IPS-NIHi11 (cell line): Measurements from ENCODE around the gene PDE2A.

Experiments
- DNase-seq: peaks from one replicate; pipeline ENCODE4 v3.0.0; 2012; ENCODE audit warnings: mixed read lengths, low spot score

Gene PDE2A

DNA sequence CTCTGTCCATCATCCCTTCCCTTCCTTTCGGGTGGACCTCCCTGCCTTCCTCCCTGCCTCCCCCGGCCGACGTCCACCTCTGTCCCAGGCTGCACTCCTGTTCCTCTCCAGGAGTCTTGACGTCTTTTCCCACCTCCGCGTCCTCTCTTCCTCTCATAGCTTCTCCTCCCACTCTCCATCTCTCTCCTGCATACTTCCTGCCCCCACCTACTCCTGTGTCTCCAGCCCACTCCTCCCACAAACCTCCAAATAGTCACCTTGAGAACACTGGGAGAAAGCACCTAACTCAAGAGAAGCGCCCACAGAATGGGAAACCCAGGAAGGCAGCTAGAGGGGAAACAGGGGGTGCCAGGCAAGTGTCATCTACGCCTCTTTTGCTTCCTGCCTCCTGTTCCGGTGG, 60.8 kb downstream of the PDE2A start:
- no peak for DNase-seq

DNA sequence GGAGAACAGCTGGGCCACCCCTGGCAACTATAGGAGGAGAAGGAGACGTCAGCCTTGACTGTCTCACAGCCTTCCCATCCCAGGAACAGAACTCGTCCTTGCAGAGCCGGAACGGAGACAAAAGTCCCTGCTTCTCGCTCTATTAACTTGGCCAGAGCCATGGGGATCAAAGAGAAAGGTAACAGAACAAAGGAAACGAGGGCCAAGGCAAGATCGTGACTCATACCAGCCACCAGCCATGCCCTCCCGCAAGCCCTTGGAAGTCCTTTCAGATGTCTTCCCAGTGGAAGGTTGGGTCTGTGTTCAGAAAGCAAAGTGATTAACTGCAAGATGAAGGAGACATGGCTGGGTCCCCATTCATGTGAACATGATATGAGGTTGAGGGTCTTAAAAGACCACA, 64.7 kb downstream of the PDE2A start:
- DNase-seq = no peak

DNA sequence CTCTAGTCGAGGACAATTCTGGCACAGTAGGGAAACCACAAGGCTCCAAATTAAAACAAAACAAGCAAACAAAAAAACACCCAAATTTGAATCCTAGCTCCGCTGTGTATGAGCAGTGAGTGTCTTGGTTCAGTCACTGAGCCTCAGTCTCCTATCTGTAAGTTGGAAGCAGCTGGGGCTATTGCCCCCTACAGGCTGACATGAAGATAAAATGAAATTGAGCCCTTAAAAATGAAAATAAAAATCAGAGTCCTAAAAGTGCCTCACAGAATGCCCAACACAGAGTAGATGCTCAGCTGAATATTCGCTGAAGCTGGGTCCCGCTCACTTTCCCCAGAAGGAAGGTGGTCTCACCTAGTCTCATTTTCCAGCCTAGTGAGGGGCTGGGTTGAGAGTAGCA, 65.2 kb downstream of the PDE2A start:
- DNase-seq = no peak

DNA sequence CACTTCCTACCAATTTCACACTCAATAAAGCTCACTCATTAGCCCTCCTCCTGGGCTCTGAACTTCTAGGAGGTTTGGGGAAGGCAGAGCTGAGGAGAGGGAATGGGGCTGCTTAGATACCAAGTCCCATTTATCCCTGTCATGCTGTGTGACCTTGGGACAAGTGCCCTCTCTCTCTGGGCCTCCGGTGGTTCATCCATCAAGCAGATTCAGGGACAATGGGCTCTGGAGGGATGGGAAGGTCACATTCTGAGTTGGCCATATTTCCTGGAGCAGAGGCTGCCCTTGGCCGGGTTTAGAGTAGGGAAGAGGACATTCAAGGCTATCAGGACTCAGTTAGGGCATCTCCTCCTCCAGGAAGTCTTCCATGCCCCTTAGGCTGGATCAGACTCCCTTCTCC, 66.7 kb downstream of the PDE2A start:
- DNase-seq = no peak

DNA sequence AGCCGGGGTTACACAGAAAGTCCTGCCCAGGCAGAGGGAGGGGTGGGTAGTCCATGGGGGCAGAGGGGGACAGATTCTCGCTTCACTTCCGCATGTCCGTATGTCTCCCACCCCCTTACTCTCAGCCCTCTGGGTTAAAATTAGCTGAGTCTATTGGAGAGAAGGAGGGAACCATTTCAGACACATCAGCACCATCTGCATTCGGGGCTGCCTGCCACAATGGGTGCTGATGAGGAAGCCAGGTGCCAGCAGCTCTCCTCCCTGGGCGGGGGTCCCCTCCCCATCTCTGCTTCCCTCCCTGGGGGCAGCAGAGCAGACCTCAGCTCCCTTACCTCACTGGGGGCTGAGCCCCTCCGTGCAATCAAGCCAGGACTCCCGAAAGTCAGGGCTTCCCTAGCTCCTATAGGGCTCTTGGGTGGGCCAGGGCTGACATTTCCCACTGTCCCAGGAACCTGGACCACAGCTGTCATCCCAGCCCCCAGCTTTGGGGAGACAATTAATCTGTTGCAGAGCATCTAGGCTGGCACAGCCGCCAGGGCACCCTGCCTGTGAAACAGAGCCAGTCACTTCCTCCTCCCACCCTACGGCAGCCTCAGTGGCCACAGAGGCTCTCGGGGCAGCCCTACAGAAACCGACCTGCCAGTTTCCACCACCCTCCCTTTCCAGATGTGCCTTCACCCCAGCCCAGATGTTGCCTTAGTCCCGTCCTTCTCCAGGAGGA, 67.3 kb downstream of the PDE2A start:
- no peak for DNase-seq

DNA sequence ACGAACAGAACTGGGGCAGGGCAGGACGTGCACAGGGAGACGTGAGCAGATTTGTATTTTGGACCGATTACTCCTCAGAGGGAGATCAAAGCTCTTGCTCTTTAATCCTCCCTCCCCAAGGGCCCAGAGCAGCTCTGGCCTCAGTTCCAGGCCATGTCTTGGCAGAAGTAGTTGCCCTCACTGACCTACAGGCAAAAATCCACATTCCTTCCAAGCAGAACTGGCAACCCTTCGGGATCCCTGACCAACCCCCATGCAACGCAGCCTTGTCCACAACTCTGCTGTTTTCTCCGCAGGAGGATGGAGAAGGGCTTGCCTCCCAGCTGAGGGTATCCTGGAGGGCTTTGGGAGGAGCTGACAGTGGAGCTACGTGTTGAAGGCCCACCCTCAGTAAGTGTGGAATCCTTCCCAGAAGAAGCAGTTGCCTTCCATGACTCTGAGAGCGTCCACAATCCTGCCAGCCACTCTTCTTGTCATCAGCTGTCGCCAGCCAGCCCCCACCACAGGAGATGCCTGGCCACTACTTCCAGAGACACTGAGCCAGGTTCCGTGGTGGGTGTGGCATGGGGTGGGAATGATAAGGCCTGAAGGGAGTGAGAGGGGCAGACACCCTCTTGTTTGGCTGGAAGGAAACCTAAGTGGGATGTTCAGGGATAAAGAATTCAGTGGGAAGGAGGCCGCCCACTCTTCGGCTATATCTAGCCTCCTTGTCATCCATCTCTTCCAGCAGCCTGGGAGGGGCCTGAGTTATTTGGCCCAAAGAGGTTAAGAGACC, 68.1 kb downstream of the PDE2A start:
- DNase-seq = no peak

DNA sequence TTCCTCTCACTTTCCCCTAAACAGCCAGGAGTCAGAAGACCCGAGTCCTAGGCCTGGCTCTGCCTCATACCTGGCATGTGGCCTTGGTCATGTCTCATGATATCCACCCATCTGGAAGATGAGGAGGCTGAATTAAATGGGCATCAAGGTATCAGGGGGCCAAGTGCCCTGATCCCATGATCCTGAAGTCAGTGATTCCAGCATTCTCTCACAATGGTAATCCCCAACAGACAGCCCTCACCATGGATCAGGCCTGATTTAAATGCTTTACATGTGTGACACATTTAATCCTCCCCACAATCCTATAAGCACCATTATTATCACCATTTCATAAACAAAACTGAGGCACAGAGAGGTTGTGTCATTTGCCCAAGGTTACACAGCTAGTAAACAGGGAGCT, 70.0 kb downstream of the PDE2A start:
- no peak for DNase-seq

DNA sequence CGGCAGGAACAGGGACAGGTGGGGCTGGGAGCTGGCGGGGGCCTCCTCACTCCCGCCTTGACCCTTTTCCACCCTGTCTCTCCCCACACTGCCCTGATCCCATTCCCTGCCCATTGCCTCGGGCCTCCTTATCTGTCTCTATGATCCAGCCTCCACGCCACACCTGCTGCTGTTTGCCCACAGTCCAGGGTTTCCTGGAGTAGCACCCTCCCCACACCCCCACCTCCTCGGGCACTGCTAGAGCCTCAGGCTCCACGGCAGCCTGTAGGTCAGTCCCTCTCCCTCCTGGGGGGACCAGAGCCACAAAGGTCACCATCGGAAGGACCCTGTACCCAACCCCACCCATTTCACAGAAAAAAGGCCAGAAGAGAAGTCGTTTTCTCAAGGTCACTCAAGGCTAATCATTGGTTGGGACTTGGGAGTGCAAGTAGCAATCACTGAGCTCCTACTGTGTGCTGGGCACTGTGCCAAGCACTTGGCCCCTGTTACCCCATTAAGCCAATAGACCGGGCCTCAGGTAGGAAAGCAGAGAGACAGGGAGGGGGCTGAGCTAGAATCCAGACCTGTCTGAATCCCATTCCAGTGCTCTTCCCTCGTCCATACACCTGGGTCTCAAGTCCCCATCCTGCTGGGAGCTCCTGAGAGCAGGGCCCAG, 71.8 kb downstream of the PDE2A start:
- no peak for DNase-seq

DNA sequence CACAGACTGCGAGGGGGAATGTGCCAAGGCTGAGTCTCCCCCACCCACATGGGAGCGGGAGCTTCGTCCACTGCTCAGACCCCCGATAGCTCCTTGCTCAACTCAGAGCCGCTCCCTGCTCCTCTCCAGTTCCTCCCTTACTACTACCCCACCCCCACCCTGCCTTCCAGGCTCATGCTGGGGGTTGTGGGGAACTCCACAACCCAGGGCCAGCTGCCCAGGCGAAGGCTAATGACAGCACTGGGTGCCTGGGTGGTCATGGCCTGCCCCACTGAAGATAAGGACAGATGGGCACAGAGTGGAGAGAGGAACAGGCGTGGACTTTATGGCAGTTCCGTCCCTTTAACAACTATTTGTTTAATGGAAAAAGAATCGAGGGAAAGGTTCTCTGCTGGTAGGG, 73.7 kb downstream of the PDE2A start:
- DNase-seq = no peak

DNA sequence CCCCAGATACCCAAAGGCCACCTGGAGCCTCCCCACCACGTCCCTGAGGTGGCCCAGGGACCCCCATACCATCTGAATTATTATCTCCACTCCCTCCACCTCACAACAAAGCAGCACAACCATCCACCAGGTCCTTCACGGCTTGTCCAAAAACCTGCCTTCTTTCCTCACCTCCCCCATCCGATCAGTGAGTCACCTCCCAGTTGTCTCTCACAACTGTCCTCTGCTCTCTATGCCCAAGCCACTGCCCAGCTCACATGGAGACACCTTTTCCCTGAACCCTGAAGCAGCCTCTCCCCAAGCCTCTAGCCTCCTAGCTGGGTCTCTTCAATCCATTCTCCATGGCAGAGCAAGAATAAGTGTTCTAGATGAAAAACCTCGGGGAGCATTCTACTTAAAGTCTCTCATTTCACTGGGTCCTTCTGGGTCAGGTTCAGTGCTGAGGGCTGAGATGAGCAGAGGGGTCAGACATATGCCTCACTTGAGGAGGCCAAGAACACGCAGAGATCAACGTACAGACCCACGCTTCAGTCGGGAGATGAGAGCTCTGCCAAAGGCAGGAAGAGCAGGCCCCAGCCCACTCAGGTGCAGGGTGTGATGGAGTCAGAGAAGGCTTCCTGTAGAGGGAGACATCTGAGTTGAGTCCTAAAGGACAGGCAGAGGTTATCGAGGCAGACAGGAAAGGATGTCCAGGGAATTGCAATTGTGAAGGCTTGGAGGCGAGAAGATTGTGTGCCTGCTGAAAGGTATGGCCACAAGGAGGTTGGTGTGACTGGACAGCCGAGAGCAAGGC, 74.7 kb downstream of the PDE2A start:
- no peak for DNase-seq

DNA sequence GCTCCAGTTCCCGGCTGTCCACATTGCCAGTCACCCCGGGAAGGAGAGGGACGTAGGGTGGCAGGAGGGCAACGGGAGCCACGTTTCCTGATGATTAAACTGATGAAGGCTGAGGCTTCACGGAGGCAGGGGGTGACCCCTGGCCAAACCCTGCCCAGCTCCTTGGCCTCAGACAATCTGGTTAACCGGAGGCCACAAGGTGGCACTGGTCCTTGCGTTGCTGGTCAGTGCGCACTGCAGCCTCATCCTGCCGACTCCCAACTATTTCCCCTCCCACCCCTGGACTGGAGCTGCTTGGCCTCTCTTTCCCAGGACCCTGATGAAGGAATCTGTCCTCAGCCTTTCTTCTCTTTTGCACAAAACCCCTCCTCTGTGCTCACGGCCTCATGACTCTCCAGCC, 75.3 kb downstream of the PDE2A start:
- DNase-seq = peak; percentile 81

DNA sequence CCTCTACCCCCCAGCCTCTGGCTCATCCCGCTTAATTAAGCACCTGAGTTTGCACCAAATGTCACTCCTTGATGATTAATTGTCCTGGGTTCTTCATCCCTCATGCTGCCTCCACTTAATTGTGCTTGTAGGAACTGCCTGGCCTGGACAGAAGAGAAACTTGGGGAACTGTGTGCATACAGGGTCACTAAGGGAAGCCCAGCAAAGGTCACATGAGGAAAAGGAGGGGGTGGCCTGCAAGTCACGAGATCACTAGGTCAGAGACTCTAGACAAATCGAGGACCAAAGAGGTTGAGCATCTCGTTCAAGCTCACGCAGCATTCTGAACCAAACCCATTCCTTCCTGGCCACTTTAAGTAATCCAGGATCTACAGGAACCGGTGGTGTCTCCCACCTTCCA, 75.8 kb downstream of the PDE2A start:
- DNase-seq = no peak

DNA sequence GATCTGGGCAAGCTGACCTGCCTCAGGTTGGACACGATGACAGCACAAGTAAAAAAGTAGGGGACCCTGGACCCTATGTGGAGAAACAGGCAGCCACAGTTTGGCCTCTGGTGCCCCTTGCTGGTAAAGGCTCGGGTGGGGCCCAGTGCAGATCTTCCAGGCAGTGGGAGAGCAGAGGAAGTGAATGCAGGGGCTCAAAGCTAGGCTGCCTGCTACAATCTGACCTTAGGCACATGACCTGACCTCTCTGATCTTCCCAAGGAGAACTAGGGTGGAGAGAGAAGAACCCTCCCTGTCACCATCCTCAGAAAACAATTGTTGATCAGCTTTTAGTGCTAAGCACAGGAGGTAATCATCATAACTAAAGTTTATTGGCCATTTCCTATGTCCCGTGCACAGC, 76.5 kb downstream of the PDE2A start:
- no peak for DNase-seq

DNA sequence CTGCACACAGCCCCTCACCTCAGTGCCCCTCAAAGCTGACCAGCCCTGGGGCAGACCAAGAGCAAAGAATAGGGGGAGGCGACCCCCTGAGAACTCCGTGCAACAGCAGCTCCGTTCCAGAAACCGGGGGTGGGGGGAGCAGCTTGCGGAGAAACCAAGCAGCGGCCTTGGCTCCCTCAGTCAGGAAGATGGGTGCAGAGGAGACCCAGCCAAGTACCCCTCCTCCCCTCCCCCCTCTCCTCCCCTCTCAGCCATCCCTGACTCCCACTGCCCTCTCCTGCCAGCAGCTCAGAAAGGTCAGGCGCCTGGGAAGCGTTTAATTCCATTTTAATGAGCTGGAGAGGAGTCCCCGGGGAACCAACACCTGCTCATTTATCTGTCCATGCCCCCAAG, 78.9 kb downstream of the PDE2A start:
- DNase-seq = no peak

DNA sequence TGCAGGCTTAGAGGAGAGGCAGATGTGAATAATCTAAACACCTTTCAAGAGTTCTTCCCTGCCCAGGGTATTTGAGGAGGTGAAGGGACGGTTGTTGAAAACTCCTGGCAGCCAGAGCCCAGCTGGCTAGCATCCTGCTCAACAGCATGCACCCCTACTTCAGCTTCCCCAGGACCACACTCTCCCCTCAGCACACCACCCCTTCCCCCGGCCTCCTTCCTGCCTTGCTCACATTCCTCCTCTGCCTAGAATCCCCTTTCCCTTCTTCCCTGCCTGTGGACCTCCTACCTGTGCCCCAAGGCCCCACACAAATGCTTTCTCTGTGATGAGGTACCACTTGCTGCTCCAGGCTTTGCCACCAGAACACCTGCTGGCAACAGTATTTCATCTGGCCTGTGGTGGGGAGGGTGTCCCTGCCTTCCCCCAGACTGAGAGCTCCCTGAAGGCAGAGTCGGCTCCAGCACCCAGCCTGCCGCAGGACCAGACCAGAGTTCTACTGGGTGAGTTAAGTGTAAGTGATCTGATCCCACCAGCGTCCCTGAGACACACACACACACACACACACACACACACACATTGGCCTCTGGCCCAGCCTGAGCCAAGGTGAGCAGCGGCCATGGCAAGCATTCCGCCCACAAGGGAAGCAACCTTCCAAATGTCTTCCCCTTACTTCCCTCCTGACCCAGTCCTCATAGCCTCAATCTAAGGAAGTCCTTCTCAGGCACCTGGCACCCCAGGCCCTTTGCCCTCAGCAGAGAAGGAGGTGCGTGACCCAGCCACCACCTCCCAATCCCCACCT, 79.5 kb downstream of the PDE2A start:
- no peak for DNase-seq

DNA sequence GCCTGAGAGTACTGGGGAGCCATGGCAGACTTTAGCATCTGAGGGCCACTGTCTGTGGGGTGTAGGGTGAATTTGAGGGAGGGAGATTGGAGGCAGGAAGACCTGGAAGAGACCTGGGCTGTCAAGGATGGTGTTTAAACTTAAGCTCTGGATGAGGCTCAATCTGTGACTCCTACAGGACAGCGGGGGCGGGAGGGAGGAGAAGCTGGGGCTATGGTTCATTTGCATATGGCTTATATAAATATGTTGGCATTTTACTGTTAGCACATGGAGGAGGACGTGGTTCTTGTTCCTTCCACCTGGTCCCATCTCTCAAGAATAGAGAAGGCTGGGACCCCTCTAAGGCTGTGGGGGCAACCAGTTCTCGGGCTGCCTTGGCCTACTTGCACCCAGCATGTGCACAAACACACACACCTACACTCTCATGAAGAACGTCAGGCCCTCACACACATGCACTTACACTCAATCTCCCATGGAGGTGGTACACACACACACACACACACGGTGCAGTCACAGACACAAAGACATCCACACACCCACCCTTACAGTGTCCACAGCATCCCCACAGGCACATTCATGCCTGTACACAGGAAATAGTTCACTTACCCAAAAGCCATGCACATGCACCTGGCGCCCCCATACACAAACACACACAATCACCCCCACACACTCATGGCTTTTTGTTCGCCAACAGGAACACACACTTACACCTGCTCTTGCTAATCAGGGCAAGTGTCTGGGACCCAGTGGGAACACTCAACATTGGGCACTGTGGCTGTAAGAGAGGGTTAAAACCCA, 81.3 kb downstream of the PDE2A start:
- no peak for DNase-seq

DNA sequence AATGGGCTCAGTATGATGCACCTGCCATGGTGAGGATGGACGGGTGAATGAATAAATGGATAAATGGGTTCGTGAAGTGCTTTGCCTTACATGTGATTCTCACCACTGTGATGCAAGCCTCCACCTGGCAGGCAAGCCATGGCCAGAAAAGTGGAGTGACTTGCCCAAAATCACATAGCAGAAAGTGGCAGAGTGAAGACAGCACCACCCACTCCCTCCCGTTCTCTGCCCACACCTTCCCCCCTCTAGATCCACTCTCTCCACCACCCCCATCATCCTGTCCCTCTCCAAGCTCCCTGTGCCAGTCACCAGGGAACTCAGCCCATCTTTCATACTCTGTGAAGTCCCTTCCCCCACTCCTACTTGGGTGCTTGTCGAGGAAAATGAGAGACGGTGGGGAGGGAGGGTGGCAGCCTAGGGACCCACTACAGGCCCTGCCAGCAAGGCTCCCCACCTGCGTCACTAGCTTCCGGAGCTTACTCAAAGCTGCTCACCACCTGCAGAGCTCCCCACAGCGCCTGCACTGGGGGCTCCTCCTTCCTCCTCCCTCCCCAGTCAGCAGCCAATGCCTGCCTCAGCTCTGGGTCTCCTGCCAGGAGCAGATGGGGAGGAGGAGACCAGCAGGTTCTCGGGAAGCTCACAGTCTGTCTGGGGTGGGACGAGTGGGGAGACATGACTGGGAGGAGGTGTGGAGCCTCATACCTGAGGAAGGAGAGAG, 82.3 kb downstream of the PDE2A start:
- DNase-seq = no peak

DNA sequence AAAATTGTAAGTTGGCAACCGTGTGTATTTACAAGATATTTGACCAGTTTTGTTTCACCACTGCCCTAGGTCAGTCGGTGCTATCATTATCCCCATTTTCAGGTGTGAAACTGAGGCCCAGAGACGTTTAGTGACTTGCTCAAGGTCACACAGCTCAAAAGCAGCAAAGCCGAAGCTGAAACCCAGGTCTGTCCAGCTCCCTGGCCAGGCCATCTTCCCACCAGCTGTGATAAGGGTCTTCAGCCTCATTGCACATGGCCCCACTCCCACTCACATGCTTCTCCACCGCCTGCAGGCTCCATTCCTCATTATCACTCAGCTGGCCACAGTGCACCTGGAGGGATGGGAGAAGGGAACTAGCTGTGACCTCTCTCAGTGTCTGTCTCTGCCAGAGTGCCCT, 83.2 kb downstream of the PDE2A start:
- DNase-seq = no peak

DNA sequence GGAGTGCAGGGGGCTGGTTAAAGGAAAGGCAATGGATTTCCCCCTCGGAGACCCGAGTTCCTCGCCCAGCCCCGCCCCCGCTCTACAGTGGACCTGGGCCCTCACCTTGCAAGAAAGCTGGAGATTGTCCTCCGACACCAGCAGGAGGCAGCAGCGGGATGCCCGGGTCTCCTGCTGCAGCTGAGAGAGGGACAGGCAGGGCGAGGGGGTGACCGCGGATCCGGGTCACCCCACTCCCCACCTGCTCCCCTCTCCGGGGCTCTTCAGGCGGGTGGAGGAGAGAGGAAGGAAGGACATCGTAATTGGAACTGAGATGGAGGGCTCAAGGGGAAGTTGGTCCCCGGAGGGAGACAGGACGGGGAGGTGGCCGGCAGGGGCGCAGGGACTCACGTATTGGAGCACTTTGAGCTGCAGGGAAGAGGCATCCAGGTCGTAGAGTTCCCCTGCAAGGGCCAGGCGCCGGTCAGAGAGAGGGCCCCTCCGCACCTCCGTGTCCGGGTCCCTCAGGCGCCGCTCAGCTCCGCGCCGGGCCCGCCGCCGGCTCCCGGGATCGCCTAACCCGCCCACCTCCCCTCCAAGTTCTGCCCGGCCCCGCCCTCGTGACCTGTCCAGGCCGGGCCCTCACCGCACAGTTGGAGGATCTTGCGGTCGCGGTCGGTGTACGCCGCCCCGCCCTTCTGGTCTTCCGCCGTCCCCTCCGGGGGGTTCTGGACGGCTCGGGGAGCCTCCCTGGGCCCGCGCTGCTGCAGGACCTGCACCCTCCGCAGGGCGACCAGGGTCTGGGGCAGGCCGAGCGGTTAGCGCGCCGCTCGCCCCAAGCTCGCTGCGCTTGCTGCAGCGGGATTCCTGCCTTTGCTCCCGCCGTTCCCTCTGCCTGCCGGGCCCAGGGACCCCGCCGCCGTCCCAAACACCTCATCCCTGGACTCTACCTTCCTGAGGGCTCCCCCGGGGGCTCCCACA, 84.1 kb downstream of the PDE2A start:
- DNase-seq = peak; percentile 85
